ENCODE measurements around the gene CTNNAL1. TPM values are rescaled to one million over a fixed set of nuclear protein-coding genes. Genes with fewer than 3 reads are reported as not detected.

CTNNAL1 gene
- total RNA-seq, 1 donor from 2014 or later: 61.9 TPM

- H3K27ac Mint-ChIP-seq (ENCODE audit: unreplicated experiment): no peak overlapping the region
- TF ChIP-seq CTCF (conservative IDR thresholded peaks at IDR 0.05): no peak
- H3K4me1 Mint-ChIP-seq: peaks cover 24% of the 10 kb centered on the region
- no peaks in the 10 kb centered on the region for H3K9me3 Mint-ChIP-seq
- H3K27me3 Mint-ChIP-seq (ENCODE audit: low read depth): no peaks in the 10 kb centered on the region
- no peak overlapping the region for H3K4me3 Mint-ChIP-seq
- H3K36me3 Mint-ChIP-seq (ENCODE audit: low read depth): peaks cover 9% of the 10 kb centered on the region
- no peak for DNase-seq (ENCODE audit: low read depth, low spot score)
Measured at GRCh38 chr9:109017493-109017892, 4.2 kb upstream of the CTNNAL1 start.

GRCh38 chr9:109017061-109017460 lies 3.8 kb upstream of the CTNNAL1 start:
- peaks cover 9% of the 10 kb centered on the region for H3K36me3 Mint-ChIP-seq (ENCODE audit: low read depth)
- DNase-seq (ENCODE audit: low read depth, low spot score): no peak
- TF ChIP-seq CTCF (conservative IDR thresholded peaks at IDR 0.05): no peak
- H3K9me3 Mint-ChIP-seq: no peaks in the 10 kb centered on the region
- no peak overlapping the region for H3K27ac Mint-ChIP-seq (ENCODE audit: unreplicated experiment)
- peaks cover 29% of the 10 kb centered on the region for H3K4me1 Mint-ChIP-seq
- no peak overlapping the region for H3K4me3 Mint-ChIP-seq
- no peaks in the 10 kb centered on the region for H3K27me3 Mint-ChIP-seq (ENCODE audit: low read depth)

- H3K4me1 Mint-ChIP-seq: peaks cover 38% of the 10 kb centered on the region
- H3K27me3 Mint-ChIP-seq (ENCODE audit: low read depth): no peaks in the 10 kb centered on the region
- peaks cover 9% of the 10 kb centered on the region for H3K36me3 Mint-ChIP-seq (ENCODE audit: low read depth)
- DNase-seq (ENCODE audit: low read depth, low spot score): no peak
- H3K27ac Mint-ChIP-seq (ENCODE audit: unreplicated experiment): peak overlapping the region; percentile 41
- H3K4me3 Mint-ChIP-seq: peak overlapping the region; percentile 23
- TF ChIP-seq CTCF (conservative IDR thresholded peaks at IDR 0.05): no peak
- H3K9me3 Mint-ChIP-seq: no peaks in the 10 kb centered on the region
Measured at GRCh38 chr9:109016132-109016531, 2.8 kb upstream of the CTNNAL1 start.

GRCh38 chr9:109014608-109015280 lies 1.4 kb upstream of the CTNNAL1 start:
- no peak for TF ChIP-seq CTCF (conservative IDR thresholded peaks at IDR 0.05)
- Mint-ChIP-seq H3K4me1 (peaks cover 46% of the 10 kb centered on the region), H3K27ac (ENCODE audit: unreplicated experiment) (no peak overlapping the region), H3K9me3 (no peaks in the 10 kb centered on the region), H3K4me3 (peak overlapping the region; percentile 93), H3K27me3 (ENCODE audit: low read depth) (no peaks in the 10 kb centered on the region), H3K36me3 (ENCODE audit: low read depth) (peaks cover 9% of the 10 kb centered on the region)
- no peak for DNase-seq (ENCODE audit: low read depth, low spot score)

GRCh38 chr9:109013679-109014607 lies 644 bp upstream of the CTNNAL1 start:
- peaks cover 46% of the 10 kb centered on the region for H3K4me1 Mint-ChIP-seq
- no peaks in the 10 kb centered on the region for H3K27me3 Mint-ChIP-seq (ENCODE audit: low read depth)
- H3K9me3 Mint-ChIP-seq: no peaks in the 10 kb centered on the region
- TF ChIP-seq CTCF (conservative IDR thresholded peaks at IDR 0.05): no peak
- peak overlapping the region; percentile 93 for H3K4me3 Mint-ChIP-seq
- H3K27ac Mint-ChIP-seq (ENCODE audit: unreplicated experiment): peak overlapping the region; percentile 96
- DNase-seq (ENCODE audit: low read depth, low spot score): no peak
- peaks cover 3% of the 10 kb centered on the region for H3K36me3 Mint-ChIP-seq (ENCODE audit: low read depth)

All from neural crest cell (in vitro differentiated cells).